GM19239 (cell line): ENCODE results near the gene GAP43.
A peak's percentile ranks its signal among the peaks of the same experiment; 100 is the strongest.

Experiments used
- DNase-seq: peaks from one replicate; pipeline ENCODE4 v3.0.0; 2011; ENCODE audit warnings: low spot score; ENCODE audit not compliant: insufficient read length
- FAIRE-seq: peaks from 2 replicates; lab custom pipeline; 2011; peaks lifted over from hg19 to GRCh38; lab: Jason Lieb, UNC

Gene GAP43

GRCh38 chr3:115626721-115627120, 3.4 kb downstream of the GAP43 start:
- DNase-seq = no peak
- no peak for FAIRE-seq

GRCh38 chr3:115627180-115628074, 4.1 kb downstream of the GAP43 start:
- peak; percentile 64 for FAIRE-seq
- no peak for DNase-seq

- FAIRE-seq (no peak), DNase-seq (no peak)
Measured at GRCh38 chr3:115628075-115628412, 4.7 kb downstream of the GAP43 start.

GRCh38 chr3:115630850-115631249, 7.5 kb downstream of the GAP43 start:
- no peak for FAIRE-seq

GRCh38 chr3:115632026-115632425, 8.7 kb downstream of the GAP43 start:
- FAIRE-seq (no peak), DNase-seq (no peak)

More at GRCh38 chr3:115630850-115631249, 7.5 kb downstream of the GAP43 start:
- no peak for DNase-seq

- FAIRE-seq (no peak), DNase-seq (no peak)
Measured at GRCh38 chr3:115633467-115633866, 10.2 kb downstream of the GAP43 start.

- no peak for DNase-seq
- FAIRE-seq = no peak
Measured at GRCh38 chr3:115634052-115634451, 10.7 kb downstream of the GAP43 start.

GRCh38 chr3:115635406-115635805, 12.1 kb downstream of the GAP43 start:
- FAIRE-seq = no peak
- no peak for DNase-seq

- DNase-seq = no peak
- no peak for FAIRE-seq
Measured at GRCh38 chr3:115638241-115638640, 14.9 kb downstream of the GAP43 start.

GRCh38 chr3:115638991-115639390, 15.7 kb downstream of the GAP43 start:
- FAIRE-seq = no peak
- DNase-seq = no peak

GRCh38 chr3:115644391-115644790, 21.1 kb downstream of the GAP43 start:
- no peak for FAIRE-seq
- no peak for DNase-seq

GRCh38 chr3:115646027-115646690, 22.8 kb downstream of the GAP43 start:
- DNase-seq (no peak), FAIRE-seq (no peak)

- DNase-seq (no peak), FAIRE-seq (peak; percentile 40)
Measured at GRCh38 chr3:115648559-115648958, 25.2 kb downstream of the GAP43 start.

DNA sequence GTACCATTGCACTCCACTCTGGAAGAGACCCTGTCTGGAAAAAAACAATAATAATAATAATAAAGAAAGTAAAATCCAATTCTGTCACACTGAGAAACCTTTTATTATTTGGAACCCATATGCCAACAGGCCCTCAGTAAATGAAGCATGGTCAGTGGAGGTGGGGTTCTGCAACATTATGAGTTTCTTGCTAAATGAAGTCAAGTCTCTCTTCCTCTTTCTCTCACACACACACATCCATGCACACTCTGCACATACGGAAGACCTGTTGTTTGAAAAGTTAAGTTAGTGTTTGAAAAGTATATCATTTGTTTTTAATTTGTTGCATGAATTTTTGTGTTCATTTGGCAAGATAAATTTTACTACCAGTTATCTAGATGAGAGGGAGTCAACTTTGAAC, 27.8 kb downstream of the GAP43 start:
- peak; percentile 70 for FAIRE-seq
- DNase-seq = no peak

DNA sequence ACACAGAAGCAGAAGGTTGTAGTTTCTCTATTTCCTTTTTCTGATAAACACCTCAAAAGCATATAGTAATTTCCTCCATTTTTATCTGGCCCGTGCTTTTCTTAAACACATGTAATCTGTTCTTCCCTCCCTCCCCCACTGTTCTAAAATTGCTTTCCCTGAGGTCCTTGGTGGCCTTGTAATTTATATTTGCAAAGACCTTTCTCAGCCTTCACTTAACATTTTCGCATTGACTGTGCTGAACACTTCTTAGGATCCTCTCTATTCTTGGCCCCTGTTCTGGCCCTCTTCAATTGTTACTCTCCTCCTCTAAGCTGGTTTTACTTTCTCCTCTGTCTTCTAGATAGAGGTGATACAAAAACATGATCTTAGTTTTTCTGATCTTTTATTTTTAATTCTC, 28.3 kb downstream of the GAP43 start:
- FAIRE-seq (peak; percentile 76), DNase-seq (no peak)

- no peak for DNase-seq
- FAIRE-seq = peak; percentile 85
Measured at GRCh38 chr3:115652738-115653137, 29.4 kb downstream of the GAP43 start.

DNA sequence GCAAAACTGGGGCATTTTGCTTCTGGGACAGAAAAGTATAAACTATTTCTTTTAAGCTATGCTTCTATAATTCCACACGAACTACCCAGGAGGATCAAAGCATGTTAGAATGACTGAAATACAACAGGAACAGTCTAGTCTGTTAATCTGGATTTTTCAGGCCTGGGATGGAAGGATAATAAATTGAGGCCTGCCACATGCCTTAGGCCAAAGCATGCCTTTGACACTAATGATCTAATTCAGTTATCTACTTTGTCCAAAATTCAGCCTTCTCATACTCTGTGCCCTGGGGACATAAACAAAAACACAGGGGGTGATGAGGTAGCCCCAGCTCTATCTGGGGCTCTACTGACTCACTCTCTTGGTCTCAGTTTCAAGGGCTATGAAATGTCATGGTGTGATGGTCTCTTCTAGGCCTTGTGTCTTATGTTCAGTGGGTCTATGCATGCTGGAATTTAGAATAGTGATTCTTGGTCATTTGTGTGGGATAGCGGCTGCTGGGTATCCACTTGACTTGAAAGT, 32.5 kb downstream of the GAP43 start:
- FAIRE-seq = peak; percentile 71
- DNase-seq = no peak

GRCh38 chr3:115657168-115657567, 33.9 kb downstream of the GAP43 start:
- FAIRE-seq = peak; percentile 87
- DNase-seq = no peak

DNA sequence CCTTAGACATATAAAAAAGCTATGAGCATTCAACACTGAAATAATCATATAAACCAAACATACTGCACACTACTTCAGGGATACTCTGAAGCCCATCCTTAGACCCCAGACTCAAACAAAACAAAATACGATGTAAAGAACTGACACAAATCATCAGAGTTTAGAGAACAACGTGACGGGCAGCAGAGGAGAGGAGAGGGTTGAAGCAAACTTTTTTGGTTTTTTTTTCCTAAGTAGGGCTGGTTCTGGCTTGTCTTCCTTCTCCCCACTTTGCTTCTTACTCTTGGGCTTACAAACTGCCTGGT, 34.7 kb downstream of the GAP43 start:
- FAIRE-seq (no peak), DNase-seq (no peak)

DNA sequence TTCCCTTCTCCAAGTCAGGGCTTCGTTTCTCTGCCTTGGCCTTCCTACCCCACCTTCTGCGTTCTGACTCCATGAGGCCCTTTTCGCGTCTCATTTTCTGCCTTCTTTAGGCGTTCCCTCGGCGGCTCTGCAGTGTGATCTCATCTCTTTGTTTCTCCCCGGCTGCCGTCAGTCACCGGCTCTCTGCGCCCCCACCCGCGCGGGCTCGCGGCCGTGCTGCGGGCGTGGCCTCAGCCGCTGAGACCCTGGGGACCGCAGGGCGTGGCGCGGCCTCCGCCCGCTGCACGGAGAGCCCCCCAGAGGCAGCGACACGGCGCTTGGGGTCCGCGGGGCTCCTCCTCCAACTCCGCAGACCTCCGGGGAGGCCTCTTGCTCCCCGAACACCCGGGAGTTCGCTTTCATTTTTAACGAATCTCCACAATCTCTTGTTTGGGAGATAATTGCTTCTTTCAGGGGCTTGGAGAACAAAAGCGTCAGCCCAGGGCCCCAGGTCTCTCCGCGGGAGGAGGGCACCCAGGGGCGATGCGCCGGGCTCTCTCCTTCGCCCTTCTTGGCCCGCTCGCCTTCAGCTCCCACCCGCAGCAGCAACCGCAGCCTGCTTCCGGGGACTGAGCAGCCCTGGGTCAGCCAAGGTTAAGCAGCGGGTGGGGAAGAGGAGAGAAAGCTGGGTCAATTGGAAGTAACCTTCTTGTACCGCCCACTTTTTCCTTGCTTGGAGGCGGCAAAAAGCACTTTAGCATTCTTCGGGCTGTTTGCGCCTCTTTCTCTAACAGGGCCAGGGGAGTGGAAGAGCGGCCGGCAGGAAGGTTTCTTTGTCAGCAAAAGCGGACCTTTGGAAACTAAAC, 35.2 kb downstream of the GAP43 start:
- DNase-seq (peak; percentile 40), FAIRE-seq (peak; percentile 91)
